ENCODE results near the gene SUMO3.

The SUMO3 gene

DNA sequence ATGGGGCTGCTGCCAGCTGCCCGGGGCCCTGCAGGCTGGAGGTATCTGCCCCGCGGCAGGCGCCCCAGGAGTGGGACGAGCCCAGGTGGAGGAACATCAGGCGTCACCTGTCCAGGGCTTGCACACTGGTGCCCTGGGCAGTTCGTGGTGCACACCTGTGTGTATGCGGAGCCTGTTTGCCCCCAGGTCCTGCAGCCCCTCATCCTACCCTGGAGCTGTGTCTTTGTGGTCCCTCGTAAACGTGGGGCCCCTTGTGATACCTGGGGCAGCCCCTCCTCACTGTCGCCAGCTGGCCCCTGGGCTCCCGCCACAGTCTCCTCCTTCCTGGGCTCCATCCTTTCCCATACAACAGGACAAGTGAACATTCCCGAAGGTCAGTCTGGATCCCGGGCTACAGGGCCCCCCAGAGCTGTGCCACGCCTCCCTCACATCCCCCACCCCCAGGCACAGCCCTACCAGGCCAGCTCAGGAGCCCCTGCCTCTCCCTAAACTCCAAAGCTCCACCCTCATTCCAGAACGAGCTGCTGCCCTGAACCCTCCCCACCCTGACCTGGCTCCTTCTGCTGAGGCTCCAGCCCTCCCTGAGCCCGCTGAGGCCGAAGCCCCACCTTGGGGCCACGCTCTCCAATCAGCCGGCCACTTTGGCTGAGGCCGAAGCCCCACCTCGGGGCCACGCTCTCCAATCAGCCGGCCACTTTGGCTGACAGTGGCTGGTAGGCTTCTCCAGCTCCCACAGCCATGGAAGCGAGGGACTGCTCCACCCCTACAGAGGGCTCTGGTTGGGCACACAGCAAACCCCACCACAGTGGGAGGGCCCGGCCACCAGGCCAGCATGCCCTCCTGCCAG is 58.9 kb downstream of the SUMO3 start:
- no peak for DNase-seq

DNA sequence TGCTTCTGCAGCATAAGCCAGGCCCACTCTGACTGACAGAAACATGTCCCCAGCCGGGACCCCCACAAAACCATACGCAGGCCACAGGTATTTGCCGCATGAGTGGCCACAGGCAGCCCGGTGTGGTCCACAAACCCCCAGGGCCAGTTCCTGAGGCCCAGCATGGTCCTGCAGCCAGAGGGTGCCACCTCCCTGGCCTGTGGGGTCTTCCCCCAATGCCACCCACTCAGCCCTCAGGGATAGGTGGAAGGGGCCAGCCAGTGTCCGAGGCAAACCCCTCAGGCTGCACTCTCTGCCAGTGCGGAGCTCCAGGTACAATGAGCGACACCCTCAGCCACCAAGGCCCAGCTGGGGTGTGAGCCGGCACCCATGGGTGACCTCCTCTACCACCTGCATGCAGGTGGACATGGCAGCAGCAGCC is 59.7 kb downstream of the SUMO3 start:
- DNase-seq = no peak

DNA sequence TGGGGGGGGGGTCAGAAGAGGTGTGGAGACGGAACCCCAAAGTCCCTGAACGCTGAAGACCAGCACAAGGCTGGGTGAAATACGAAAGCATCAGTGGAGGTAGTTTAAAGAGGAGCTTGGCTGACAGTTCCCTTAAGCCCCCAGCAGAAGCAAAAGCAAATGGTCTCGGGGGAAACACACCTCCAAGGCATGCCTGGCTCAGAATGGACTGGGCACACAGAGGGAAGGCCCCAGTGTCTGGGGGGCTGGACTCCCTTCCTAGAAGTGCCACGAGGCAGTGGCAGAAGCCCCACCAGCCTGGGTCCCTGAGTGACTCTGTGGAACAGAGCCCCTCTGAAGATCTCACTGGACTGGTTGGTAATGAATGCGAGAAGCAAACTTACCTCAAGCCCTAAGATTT is 60.1 kb downstream of the SUMO3 start:
- DNase-seq = no peak

DNA sequence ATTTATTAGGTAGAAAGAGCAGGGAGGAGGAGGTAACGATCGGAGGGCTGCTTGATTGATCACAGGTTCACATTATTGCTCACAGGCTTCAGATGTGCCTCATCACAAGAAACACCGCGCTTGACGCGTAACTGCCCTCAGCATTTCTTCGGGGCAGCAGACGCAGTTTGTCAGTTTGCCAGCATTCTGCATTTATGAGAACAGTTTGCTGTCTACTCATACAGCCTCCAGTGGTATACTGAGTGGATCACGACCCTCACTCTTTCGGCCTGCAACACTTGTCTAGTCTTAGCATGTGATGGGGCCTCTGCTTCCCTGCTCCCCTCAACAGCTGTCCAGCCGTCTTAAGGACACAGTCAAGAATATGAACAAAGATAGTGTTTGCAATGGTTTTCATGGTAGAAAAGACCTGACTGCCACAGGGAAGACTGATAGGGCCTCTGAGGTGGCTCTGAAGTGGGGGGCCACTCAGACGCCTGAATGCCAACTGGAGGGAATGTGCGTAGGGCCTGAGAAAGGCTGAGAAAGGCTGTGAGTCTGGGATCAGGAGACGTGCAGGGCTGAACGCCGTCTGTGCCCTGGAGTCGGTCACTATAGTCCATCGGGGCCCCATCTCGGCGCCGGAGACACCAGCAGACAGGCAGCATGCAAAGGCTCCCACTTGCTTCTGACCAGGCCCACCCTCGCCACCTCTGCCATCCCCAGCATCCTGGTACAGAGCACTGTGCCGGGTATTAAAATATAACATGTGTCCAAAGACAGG is 61.3 kb downstream of the SUMO3 start:
- DNase-seq = no peak

All from fibroblast of skin of scalp (primary cell).